WTC11 (cell line): ENCODE data around the gene WDFY4. TPM values are rescaled to one million over a fixed set of nuclear protein-coding genes. Genes with fewer than 3 reads are reported as not detected.

Source experiments
- ATAC-seq: fragments of 200-7000 bp; cut with Tn5 transposase; 2 replicates; pipeline ENCODE4 v1.10.0; 2021; ENCODE audit warnings: mild to moderate bottlenecking, moderate library complexity
- CTCF ChIA-PET: fragments of 300-600 bp; sonication (Branson Sonifier 250); formaldehyde crosslinking; loops from one replicate; lab custom pipeline; 2021; ENCODE audit warnings: antibody characterized with exemption; lab: Charles Lee
- POLR2A ChIA-PET: fragments of 350-600 bp; sonication (Branson Sonifier 250); formaldehyde crosslinking; loops from one replicate; lab custom pipeline; 2021; ENCODE audit warnings: antibody characterized with exemption; lab: Charles Lee
- DNase-seq: peaks from one replicate; pipeline ENCODE4 v3.0.0; 2021; ENCODE audit warnings: low spot score
- H3K27ac Mint-ChIP-seq: 2 replicates; pipeline ENCODE4 v1.8.0; 2021; ENCODE audit warnings: mixed read lengths
- H3K27me3 Mint-ChIP-seq: 2 replicates; pipeline ENCODE4 v1.8.0; 2021; ENCODE audit warnings: low read depth, mild to moderate bottlenecking, moderate library complexity, mixed read lengths
- H3K36me3 Mint-ChIP-seq: 2 replicates; pipeline ENCODE4 v1.8.0; 2021; ENCODE audit warnings: mixed read lengths
- H3K4me1 Mint-ChIP-seq: 2 replicates; pipeline ENCODE4 v1.8.0; 2022; ENCODE audit warnings: mixed read lengths
- H3K4me3 Mint-ChIP-seq: 2 replicates; pipeline ENCODE4 v1.8.0; 2021; ENCODE audit warnings: mild to moderate bottlenecking, moderate library complexity, mixed read lengths
- H3K9me3 Mint-ChIP-seq: 2 replicates; pipeline ENCODE4 v1.8.0; 2021; ENCODE audit warnings: mixed read lengths
- AR ChIP-seq: fragments of 250-450 bp; sonication (Bioruptor Pico); IDR thresholded peaks from 2 replicates; pipeline ENCODE4 v1.9.0; 2021; ENCODE audit warnings: mild to moderate bottlenecking
- CREB1 ChIP-seq: sonication (generic); formaldehyde crosslinking; IDR thresholded peaks from 2 replicates; pipeline ENCODE4 v1.8.0; 2023; ENCODE audit warnings: mild to moderate bottlenecking, missing genetic modification reagents
- ELF4 ChIP-seq: sonication (generic); formaldehyde crosslinking; IDR thresholded peaks from 2 replicates; pipeline ENCODE4 v1.8.1; 2022; ENCODE audit warnings: low read depth, mild to moderate bottlenecking, moderate library complexity, missing genetic modification reagents
- EMX1 ChIP-seq: fragments of 250-450 bp; sonication (Bioruptor Pico); IDR thresholded peaks from 2 replicates; pipeline ENCODE4 v1.8.0; 2021; ENCODE audit warnings: mild to moderate bottlenecking
- ESRRA ChIP-seq: sonication (generic); formaldehyde crosslinking; IDR thresholded peaks from 2 replicates; pipeline ENCODE4 v1.8.1; 2022; ENCODE audit warnings: mild to moderate bottlenecking, missing genetic modification reagents, borderline replicate concordance
- FOXP1 ChIP-seq: sonication (generic); formaldehyde crosslinking; IDR thresholded peaks from 2 replicates; pipeline ENCODE4 v1.8.0; 2022; ENCODE audit warnings: missing genetic modification reagents, mild to moderate bottlenecking, moderate library complexity, borderline replicate concordance
- GABPB1 ChIP-seq: sonication (generic); formaldehyde crosslinking; IDR thresholded peaks from 2 replicates; pipeline ENCODE4 v1.8.1; 2023; ENCODE audit warnings: mild to moderate bottlenecking, missing genetic modification reagents
- HMGA2 ChIP-seq: fragments of 250-450 bp; sonication (Bioruptor Pico); IDR thresholded peaks from 2 replicates; pipeline ENCODE4 v1.4.0; 2021; ENCODE audit warnings: mild to moderate bottlenecking, moderate library complexity
- IRF1 ChIP-seq: sonication (generic); formaldehyde crosslinking; IDR thresholded peaks from 2 replicates; pipeline ENCODE4 v1.8.0; 2023; ENCODE audit warnings: missing genetic modification reagents
- IRF2 ChIP-seq: sonication (generic); formaldehyde crosslinking; IDR thresholded peaks from 2 replicates; pipeline ENCODE4 v1.8.0; 2022; ENCODE audit warnings: low read depth, missing genetic modification reagents, borderline replicate concordance
- JUN ChIP-seq: sonication (generic); formaldehyde crosslinking; IDR thresholded peaks from 2 replicates; pipeline ENCODE4 v1.8.0; 2023; ENCODE audit warnings: mild to moderate bottlenecking, missing genetic modification reagents
- NFYB ChIP-seq: sonication (generic); formaldehyde crosslinking; conservative IDR thresholded peaks from 2 replicates; pipeline ENCODE4 v1.8.0; 2022; ENCODE audit warnings: low read depth, missing genetic modification reagents
- NR1H2 ChIP-seq: sonication (generic); formaldehyde crosslinking; IDR thresholded peaks from 2 replicates; pipeline ENCODE4 v1.9.0; 2021; ENCODE audit warnings: mild to moderate bottlenecking, moderate library complexity, missing genetic modification reagents
- STAT6 ChIP-seq: sonication (generic); formaldehyde crosslinking; conservative IDR thresholded peaks from 2 replicates; pipeline ENCODE4 v1.8.1; 2023; ENCODE audit warnings: mild to moderate bottlenecking, low read depth, missing genetic modification reagents, moderate library complexity
- TCF7 ChIP-seq: sonication (generic); formaldehyde crosslinking; IDR thresholded peaks from 2 replicates; pipeline ENCODE4 v1.8.0; 2022; ENCODE audit warnings: mild to moderate bottlenecking, low read depth, missing genetic modification reagents, moderate library complexity
- ZBTB21 ChIP-seq: sonication (generic); formaldehyde crosslinking; IDR thresholded peaks from 2 replicates; pipeline ENCODE4 v1.8.1; 2023; ENCODE audit warnings: mild to moderate bottlenecking, missing genetic modification reagents, borderline replicate concordance
- ZBTB43 ChIP-seq: sonication (generic); formaldehyde crosslinking; IDR thresholded peaks from 2 replicates; pipeline ENCODE4 v1.8.1; 2023; ENCODE audit warnings: mild to moderate bottlenecking, missing genetic modification reagents
- ZNF138 ChIP-seq: sonication (generic); formaldehyde crosslinking; conservative IDR thresholded peaks from 2 replicates; pipeline ENCODE4 v1.8.1; 2022; ENCODE audit warnings: mild to moderate bottlenecking, moderate library complexity, missing genetic modification reagents
- ZNF219 ChIP-seq: sonication (generic); formaldehyde crosslinking; IDR thresholded peaks from 2 replicates; pipeline ENCODE4 v1.8.0; 2023; ENCODE audit warnings: missing genetic modification reagents, mild to moderate bottlenecking, borderline replicate concordance
- ZNF396 ChIP-seq: fragments of 250-450 bp; sonication (Bioruptor Pico); IDR thresholded peaks from 2 replicates; pipeline ENCODE4 v1.8.0; 2021; ENCODE audit warnings: mild to moderate bottlenecking, moderate library complexity, borderline replicate concordance
- ZNF423 ChIP-seq: fragments of 250-450 bp; sonication (Bioruptor Pico); IDR thresholded peaks from 2 replicates; pipeline ENCODE4 v2.1.2; 2022; ENCODE audit warnings: mild to moderate bottlenecking, moderate library complexity
- ZNF512 ChIP-seq: sonication (generic); formaldehyde crosslinking; IDR thresholded peaks from 2 replicates; pipeline ENCODE4 v1.8.1; 2022; ENCODE audit warnings: missing genetic modification reagents, borderline replicate concordance
- total RNA-seq: library from RNA; stranded (reverse); gene quantifications from 3 replicates; pipeline ENCODE4 v1.2.3, GENCODE V29; 2021

Gene WDFY4
- total RNA-seq, 1 experiment from 2014 or later = 0.13 TPM

- CTCF ChIA-PET = interaction anchor here (0.9 kb wide), 1 partner anchor 134 kb away, joined by 3 read pairs; no protein-coding TSS in a partner anchor
- POLR2A ChIA-PET = no interaction called here
- no peak for ATAC-seq
Measured at GRCh38 chr10:48879451-48879850, 194.8 kb downstream of the WDFY4 start.

GRCh38 chr10:48880016-48880705, 195.5 kb downstream of the WDFY4 start:
- TF ChIP-seq TCF7 (CRISPR knock-in tag) (no peak), ZBTB21 (CRISPR knock-in tag) (no peak), ZNF423 (CRISPR knock-in tag) (peak; percentile 77)
- POLR2A ChIA-PET = no interaction called here
- H3K27me3 Mint-ChIP-seq = no peaks in the 10 kb centered on the region
- peak; percentile 21 for DNase-seq
- H3K9me3 Mint-ChIP-seq = peaks cover 8% of the 10 kb centered on the region; the same call in 1 of the 2 replicates
- peaks cover 6% of the 10 kb centered on the region for H3K4me1 Mint-ChIP-seq
- H3K27ac Mint-ChIP-seq = no peak overlapping the region
- CTCF ChIA-PET = interaction anchor here (0.8 to 1.0 kb wide), 3 partner anchors 101 to 224 kb away, joined by 3 to 4 read pairs (median 3); no protein-coding TSS in a partner anchor
- peak; percentile 65 for ATAC-seq
- no peak overlapping the region for H3K4me3 Mint-ChIP-seq
- no peaks in the 10 kb centered on the region for H3K36me3 Mint-ChIP-seq

More at GRCh38 chr10:48879451-48879850, 194.8 kb downstream of the WDFY4 start:
- H3K4me3 Mint-ChIP-seq = no peak overlapping the region
- no peak for TF ChIP-seq ZNF138 (CRISPR knock-in tag)
- no peak for TF ChIP-seq ELF4
- no peak for TF ChIP-seq IRF1 (CRISPR knock-in tag)
- no peak for TF ChIP-seq FOXP1 (CRISPR knock-in tag)
- TF ChIP-seq ZNF512 (CRISPR knock-in tag) = no peak
- TF ChIP-seq, all 79 proteins: peak for 0
- H3K27ac Mint-ChIP-seq = no peak overlapping the region
- peaks cover 8% of the 10 kb centered on the region; the same call in 1 of the 2 replicates for H3K9me3 Mint-ChIP-seq
- H3K27me3 Mint-ChIP-seq = no peaks in the 10 kb centered on the region
- no peak for DNase-seq
- peaks cover 6% of the 10 kb centered on the region for H3K4me1 Mint-ChIP-seq
- H3K36me3 Mint-ChIP-seq = no peaks in the 10 kb centered on the region

- Mint-ChIP-seq H3K4me3 (no peak overlapping the region), H3K36me3 (no peaks in the 10 kb centered on the region), H3K27me3 (no peaks in the 10 kb centered on the region), H3K4me1 (peaks cover 6% of the 10 kb centered on the region), H3K9me3 (peaks cover 8% of the 10 kb centered on the region; the same call in 1 of the 2 replicates), H3K27ac (no peak overlapping the region)
- ChIA-PET CTCF (no interaction called here), POLR2A (no interaction called here)
- ATAC-seq (no peak), DNase-seq (no peak)
- no peak for TF ChIP-seq ESRRA (CRISPR knock-in tag)
- no peak for TF ChIP-seq NR1H2 (CRISPR knock-in tag)
- TF ChIP-seq ZNF219 = no peak
- TF ChIP-seq CREB1 (CRISPR knock-in tag) = no peak
- no peak for TF ChIP-seq HMGA2 (CRISPR knock-in tag)
- TF ChIP-seq ZBTB43 (CRISPR knock-in tag) = no peak
- no peak for TF ChIP-seq JUN
- no peak for TF ChIP-seq EMX1 (CRISPR knock-in tag)
- no peak for TF ChIP-seq ZNF396 (CRISPR knock-in tag)
- no peak for TF ChIP-seq NFYB (CRISPR knock-in tag)
- no peak for TF ChIP-seq ZNF423 (CRISPR knock-in tag)
- no peak for TF ChIP-seq ZNF138 (CRISPR knock-in tag)
- no peak for TF ChIP-seq IRF2
- TF ChIP-seq GABPB1 (CRISPR knock-in tag) = no peak
- TF ChIP-seq AR (CRISPR knock-in tag) = no peak
- TF ChIP-seq STAT6 (CRISPR knock-in tag) = no peak
Measured at GRCh38 chr10:48881937-48882336, 197.3 kb downstream of the WDFY4 start.
